GM21723 (cell line): Measurements from ENCODE around the gene PKMYT1.
"Not testable (repeated sequence)": the region's sequence is repeated elsewhere in the genome, so short reads cannot be mapped to it uniquely, and the experiment has no call there.

ENCODE experiments used
- ATAC-seq: cut with Tn5 transposase; IDR thresholded peaks from one replicate; pipeline ENCODE4 v1.9.1; 2021; ENCODE audit warnings: mild to moderate bottlenecking, moderate library complexity; ENCODE audit not compliant: unreplicated experiment

Gene PKMYT1

GRCh38 chr16:2938206-2938605 lies 42.0 kb downstream of the PKMYT1 start:
- ATAC-seq: no peak

- no peak for ATAC-seq
Observed at GRCh38 chr16:2937170-2937569, 43.1 kb downstream of the PKMYT1 start.

GRCh38 chr16:2936436-2937011 lies 43.7 kb downstream of the PKMYT1 start:
- no peak for ATAC-seq

GRCh38 chr16:2934450-2934849 lies 45.8 kb downstream of the PKMYT1 start:
- ATAC-seq: no peak

- no peak for ATAC-seq
Observed at GRCh38 chr16:2933701-2934100, 46.5 kb downstream of the PKMYT1 start.

GRCh38 chr16:2933136-2933535 lies 47.1 kb downstream of the PKMYT1 start:
- ATAC-seq: no peak

- not testable (repeated sequence) for ATAC-seq
Observed at GRCh38 chr16:2931231-2931914, 48.9 kb downstream of the PKMYT1 start.

- no peak for ATAC-seq
Observed at GRCh38 chr16:2930236-2930635, 50.0 kb downstream of the PKMYT1 start.

- no peak for ATAC-seq
Observed at GRCh38 chr16:2929693-2930092, 50.6 kb downstream of the PKMYT1 start.

GRCh38 chr16:2928796-2929195 lies 51.5 kb downstream of the PKMYT1 start:
- ATAC-seq: no peak

GRCh38 chr16:2928151-2928550 lies 52.1 kb downstream of the PKMYT1 start:
- ATAC-seq: not testable (repeated sequence)

GRCh38 chr16:2927010-2927646 lies 53.1 kb downstream of the PKMYT1 start:
- peak; percentile 72 for ATAC-seq

- ATAC-seq: no peak
Observed at GRCh38 chr16:2926650-2926999, 53.6 kb downstream of the PKMYT1 start.

- ATAC-seq: no peak
Observed at GRCh38 chr16:2925951-2926649, 54.1 kb downstream of the PKMYT1 start.

GRCh38 chr16:2924901-2925755 lies 55.1 kb downstream of the PKMYT1 start:
- no peak for ATAC-seq

GRCh38 chr16:2923481-2923880 lies 56.8 kb downstream of the PKMYT1 start:
- no peak for ATAC-seq
